Endothelial cell (in vitro differentiated cells): ENCODE data around the gene KIF6. TPM values are rescaled to one million over a fixed set of nuclear protein-coding genes. Genes with fewer than 3 reads are reported as not detected.

ENCODE experiments used
- DNase-seq: peaks from one replicate; pipeline ENCODE4 v3.0.0; 2021; ENCODE audit warnings: low spot score
- H3K27ac Mint-ChIP-seq: one replicate; pipeline ENCODE4 v1.8.0; 2021; ENCODE audit warnings: mixed read lengths, inconsistent platforms; ENCODE audit not compliant: unreplicated experiment
- H3K27me3 Mint-ChIP-seq: one replicate; pipeline ENCODE4 v1.8.0; 2021; ENCODE audit warnings: mild to moderate bottlenecking, moderate library complexity, mixed read lengths, inconsistent platforms; ENCODE audit not compliant: unreplicated experiment
- H3K36me3 Mint-ChIP-seq: one replicate; pipeline ENCODE4 v1.8.0; 2021; ENCODE audit warnings: mild to moderate bottlenecking, low read depth, mixed read lengths, inconsistent platforms; ENCODE audit not compliant: unreplicated experiment
- H3K4me1 Mint-ChIP-seq: one replicate; pipeline ENCODE4 v1.8.0; 2021; ENCODE audit warnings: mild to moderate bottlenecking, mixed read lengths, inconsistent platforms; ENCODE audit not compliant: unreplicated experiment
- H3K4me3 Mint-ChIP-seq: one replicate; pipeline ENCODE4 v1.8.0; 2021; ENCODE audit warnings: mild to moderate bottlenecking, mixed read lengths, inconsistent platforms; ENCODE audit not compliant: unreplicated experiment
- H3K9me3 Mint-ChIP-seq: one replicate; pipeline ENCODE4 v1.8.0; 2021; ENCODE audit warnings: mixed read lengths, inconsistent platforms; ENCODE audit not compliant: unreplicated experiment
- CTCF ChIP-seq: fragments of 200-600 bp; sonication (generic); IDR thresholded peaks from one replicate; pipeline ENCODE4 v1.5.0; 2021; ENCODE audit warnings: antibody characterized with exemption; ENCODE audit not compliant: unreplicated experiment
- total RNA-seq: library from RNA; stranded (reverse); fragmentation: NEBNext Ultra II Directional; extraction: Animal tissue kit (Norgen Biotek cat#: 25700); gene quantifications from one replicate; pipeline ENCODE4 v1.2.1, GENCODE V29; 2021; ENCODE audit not compliant: unreplicated experiment

The KIF6 gene
- total RNA-seq, 1 donor from 2014 or later = 0.46 TPM

- no peaks in the 10 kb centered on the region for H3K9me3 Mint-ChIP-seq
- H3K4me3 Mint-ChIP-seq = no peak overlapping the region
- H3K27ac Mint-ChIP-seq = no peak overlapping the region
- no peaks in the 10 kb centered on the region for H3K36me3 Mint-ChIP-seq
- TF ChIP-seq CTCF = no peak
- no peak for DNase-seq
- peaks cover 15% of the 10 kb centered on the region for H3K4me1 Mint-ChIP-seq
- no peaks in the 10 kb centered on the region for H3K27me3 Mint-ChIP-seq
These were observed 178.5 kb downstream of the KIF6 start for GRCh38 chr6:39546731-39547130.

- Mint-ChIP-seq H3K36me3 (no peaks in the 10 kb centered on the region), H3K27ac (no peak overlapping the region), H3K4me1 (peaks cover 20% of the 10 kb centered on the region), H3K4me3 (no peak overlapping the region), H3K27me3 (peaks cover 1% of the 10 kb centered on the region), H3K9me3 (no peaks in the 10 kb centered on the region)
- no peak for TF ChIP-seq CTCF
- DNase-seq = no peak
These were observed 181.3 kb downstream of the KIF6 start for GRCh38 chr6:39543950-39544349.

GRCh38 chr6:39543095-39543494 lies 182.1 kb downstream of the KIF6 start:
- Mint-ChIP-seq H3K36me3 (no peaks in the 10 kb centered on the region), H3K4me3 (no peak overlapping the region), H3K9me3 (no peaks in the 10 kb centered on the region), H3K27me3 (peaks cover 1% of the 10 kb centered on the region), H3K4me1 (peaks cover 20% of the 10 kb centered on the region), H3K27ac (no peak overlapping the region)
- no peak for DNase-seq
- TF ChIP-seq CTCF = no peak

- Mint-ChIP-seq H3K4me1 (peaks cover 14% of the 10 kb centered on the region), H3K27ac (no peak overlapping the region), H3K9me3 (no peaks in the 10 kb centered on the region), H3K36me3 (no peaks in the 10 kb centered on the region), H3K4me3 (no peak overlapping the region), H3K27me3 (peaks cover 1% of the 10 kb centered on the region)
- no peak for TF ChIP-seq CTCF
- DNase-seq = no peak
These were observed 184.8 kb downstream of the KIF6 start for GRCh38 chr6:39540454-39540853.

GRCh38 chr6:39530201-39530759 lies 194.9 kb downstream of the KIF6 start:
- H3K9me3 Mint-ChIP-seq = peaks cover 6% of the 10 kb centered on the region
- H3K4me3 Mint-ChIP-seq = no peak overlapping the region
- peaks cover 3% of the 10 kb centered on the region for H3K27me3 Mint-ChIP-seq
- no peak for DNase-seq
- TF ChIP-seq CTCF = no peak
- no peaks in the 10 kb centered on the region for H3K4me1 Mint-ChIP-seq
- H3K27ac Mint-ChIP-seq = no peak overlapping the region
- H3K36me3 Mint-ChIP-seq = peaks cover 10% of the 10 kb centered on the region
